Gastroesophageal sphincter (tissue), 4 donors: ENCODE results near the gene ENO2. TPM values are rescaled to one million over a fixed set of nuclear protein-coding genes. Genes with fewer than 3 reads are reported as not detected.
A peak's percentile ranks its signal among the peaks of the same experiment; 100 is the strongest.
"Not testable (repeated sequence)": the region's sequence is repeated elsewhere in the genome, so short reads cannot be mapped to it uniquely, and the experiment has no call there.

Experiments used
- ATAC-seq: fragments of 150-250 bp; one replicate; pipeline ENCODE4 v1.9.1; 2016; ENCODE audit warnings: mild to moderate bottlenecking, moderate library complexity
- H3K27ac ChIP-seq, 4 donors: fragments of 200-600 bp; sonication (generic) in 3 of 4; 1 replicate in 3 of 4; 2 replicates in 1 of 4; pipeline ENCODE4 v1.5.1; 2016 to 2019
- H3K27me3 ChIP-seq: fragments of 200-600 bp; sonication (generic); one replicate; pipeline ENCODE4 v1.5.1; 2019
- H3K36me3 ChIP-seq, 2 donors: fragments of 200-600 bp; sonication (generic); one replicate each; pipeline ENCODE4 v1.5.1; 2019; ENCODE audit warnings: control low read depth in 1 of 2
- H3K4me1 ChIP-seq, 3 donors: fragments of 200-600 bp; sonication (generic); 1 replicate in 2 of 3; 2 replicates in 1 of 3; pipeline ENCODE4 v1.5.1; 2016 to 2019; ENCODE audit warnings: control low read depth in 2 of 3
- H3K4me3 ChIP-seq, 2 donors: fragments of 200-600 bp; sonication (generic); one replicate each; pipeline ENCODE4 v1.5.1; 2019; ENCODE audit warnings: mild to moderate bottlenecking in 1 of 2, moderate library complexity in 1 of 2
- H3K9me3 ChIP-seq, 3 donors: fragments of 200-600 bp; sonication (generic); one replicate each; pipeline ENCODE4 v1.5.1; 2017 to 2019; ENCODE audit warnings: control low read depth in 2 of 3
- CTCF ChIP-seq, 4 experiments: fragments of 200-600 bp in 2 of 4; fragments of 450-650 bp in 2 of 4; sonication (generic) in 1 of 4; IDR thresholded peaks; one replicate each; pipeline ENCODE4 v1.5.1; 2017 to 2019; ENCODE audit warnings: antibody characterized with exemption in 4 of 4, mild to moderate bottlenecking in 2 of 4, moderate library complexity in 2 of 4
- EP300 ChIP-seq: sonication (generic); formaldehyde crosslinking; IDR thresholded peaks from one replicate; pipeline ENCODE4 v1.6.1; 2017; ENCODE audit warnings: antibody characterized with exemption, mild to moderate bottlenecking
- POLR2A ChIP-seq, 2 donors: fragments of 450-650 bp; IDR thresholded peaks; one replicate each; pipeline ENCODE4 v1.6.1; 2017; ENCODE audit warnings: antibody characterized with exemption in 2 of 2, mild to moderate bottlenecking in 2 of 2, moderate library complexity in 1 of 2
- POLR2AphosphoS5 ChIP-seq: sonication (generic); formaldehyde crosslinking; IDR thresholded peaks from one replicate; pipeline ENCODE4 v1.6.1; 2017; ENCODE audit warnings: antibody characterized with exemption
- WGBS, 2 donors: methylation state at CpG; one replicate each; pipeline ENCODE4 v1.1.5; 2018; ENCODE audit warnings: low coverage in 1 of 2; 5-methylcytosine and 5-hydroxymethylcytosine counted together
- total RNA-seq, 4 donors: library from RNA; depleted of rRNA; stranded (reverse); fragments of >200 nt; gene quantifications; one replicate each; pipeline ENCODE4 v1.1.0, GENCODE V29; 2016

The ENO2 gene
- total RNA-seq, 4 donors from 2014 or later = 31.2 to 68.2 (median 43.5) TPM

DNA sequence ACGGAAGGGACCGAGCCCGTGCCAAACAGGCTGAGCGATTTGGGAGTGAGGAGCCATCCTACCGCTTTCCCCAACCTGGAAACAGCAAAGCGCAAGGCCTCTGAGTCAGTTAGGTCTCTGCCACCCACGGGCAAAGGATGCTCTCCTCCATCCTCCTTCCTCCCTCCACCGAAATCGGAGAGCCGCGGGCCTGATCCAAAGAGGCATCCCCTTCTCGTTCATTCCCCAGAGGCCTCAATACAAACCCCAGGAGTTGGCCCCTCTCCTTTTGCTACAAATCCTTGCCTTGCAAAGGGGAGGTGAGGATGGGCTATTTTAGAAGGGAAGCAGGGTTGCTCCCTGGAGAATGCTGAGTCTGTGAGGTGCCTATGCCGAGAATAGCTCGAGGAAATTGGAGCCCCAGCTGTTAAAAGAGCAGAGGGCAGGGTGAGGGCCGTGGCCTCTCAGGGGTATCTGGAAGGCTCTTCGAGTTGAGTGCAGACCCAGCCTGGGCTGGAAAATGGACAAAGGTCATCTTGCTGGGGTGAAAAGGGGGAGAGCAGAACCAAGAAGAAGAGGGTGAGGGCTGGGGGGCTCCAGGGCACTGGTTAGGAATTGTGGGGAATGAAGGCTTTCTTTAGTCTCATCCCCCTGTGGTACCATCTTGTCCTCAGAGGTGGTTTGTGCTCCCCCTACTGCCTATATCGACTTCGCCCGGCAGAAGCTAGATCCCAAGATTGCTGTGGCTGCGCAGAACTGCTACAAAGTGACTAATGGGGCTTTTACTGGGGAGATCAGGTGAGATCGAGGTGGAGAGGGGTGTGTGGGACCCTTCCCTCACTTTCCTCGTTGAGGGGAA lies 46.0 kb upstream of the ENO2 start:
- Histone ChIP-seq H3K27ac (peak overlapping the region; percentile 86 to 99 (median 98)), H3K36me3 (peaks cover 0 to 58% of the 10 kb centered on the region in 2 donors), H3K9me3 (no peaks in the 10 kb centered on the region), H3K4me1 (peaks cover 0 to 58% (median 36%) of the 10 kb centered on the region in 3 donors), H3K27me3 (no peaks in the 10 kb centered on the region), H3K4me3 (peak overlapping the region; percentile 64 to 99)
- WGBS, 2 donors = 5 to 8% methylated on average over 2 to 16 of the region's 22 CpGs
- TF ChIP-seq POLR2A (IDR thresholded peaks at IDR 0.05) = no peak
- no peak for TF ChIP-seq EP300
- TF ChIP-seq CTCF (IDR thresholded peaks at IDR 0.05) = no peak
- no peak for TF ChIP-seq POLR2AphosphoS5
- no peak for ATAC-seq

- 17 to 22% methylated on average over 8 to 9 of the region's 12 CpGs for WGBS, 2 donors
- peak overlapping the region in 3 of 4 donors; percentile 98 to 99 (median 98) for H3K27ac ChIP-seq
- H3K9me3 ChIP-seq = no peaks in the 10 kb centered on the region
- peaks cover 0 to 67% (median 36%) of the 10 kb centered on the region in 3 donors for H3K4me1 ChIP-seq
- H3K27me3 ChIP-seq = no peaks in the 10 kb centered on the region
- ATAC-seq = no peak
- peaks cover 0 to 49% of the 10 kb centered on the region in 2 donors for H3K36me3 ChIP-seq
- TF ChIP-seq CTCF (IDR thresholded peaks at IDR 0.05) (peak in 3 of 4 experiments; percentile 85 to 96 (median 92)), POLR2A (IDR thresholded peaks at IDR 0.05) (no peak), POLR2AphosphoS5 (peak; percentile 7), EP300 (no peak)
- peak overlapping the region in 1 of 2 donors; percentile 99 for H3K4me3 ChIP-seq
Observed at GRCh38 chr12:6869049-6870021, 45.0 kb upstream of the ENO2 start.

GRCh38 chr12:6870304-6870703 lies 44.1 kb upstream of the ENO2 start:
- 17% methylated on average over 1 of the region's 4 CpGs; no CpG with 5 or more reads in 1 of the 2 donors for WGBS, 2 donors
- H3K4me3 ChIP-seq, H3K27me3 ChIP-seq, H3K9me3 ChIP-seq, ATAC-seq: not testable (repeated sequence)
- Histone ChIP-seq H3K4me1 (peaks cover 0 to 71% (median 36%) of the 10 kb centered on the region in 3 donors), H3K36me3 (peaks cover 0 to 40% of the 10 kb centered on the region in 2 donors), H3K27ac (peak overlapping the region in 3 of 4 donors; percentile 9 to 98 (median 85))

DNA sequence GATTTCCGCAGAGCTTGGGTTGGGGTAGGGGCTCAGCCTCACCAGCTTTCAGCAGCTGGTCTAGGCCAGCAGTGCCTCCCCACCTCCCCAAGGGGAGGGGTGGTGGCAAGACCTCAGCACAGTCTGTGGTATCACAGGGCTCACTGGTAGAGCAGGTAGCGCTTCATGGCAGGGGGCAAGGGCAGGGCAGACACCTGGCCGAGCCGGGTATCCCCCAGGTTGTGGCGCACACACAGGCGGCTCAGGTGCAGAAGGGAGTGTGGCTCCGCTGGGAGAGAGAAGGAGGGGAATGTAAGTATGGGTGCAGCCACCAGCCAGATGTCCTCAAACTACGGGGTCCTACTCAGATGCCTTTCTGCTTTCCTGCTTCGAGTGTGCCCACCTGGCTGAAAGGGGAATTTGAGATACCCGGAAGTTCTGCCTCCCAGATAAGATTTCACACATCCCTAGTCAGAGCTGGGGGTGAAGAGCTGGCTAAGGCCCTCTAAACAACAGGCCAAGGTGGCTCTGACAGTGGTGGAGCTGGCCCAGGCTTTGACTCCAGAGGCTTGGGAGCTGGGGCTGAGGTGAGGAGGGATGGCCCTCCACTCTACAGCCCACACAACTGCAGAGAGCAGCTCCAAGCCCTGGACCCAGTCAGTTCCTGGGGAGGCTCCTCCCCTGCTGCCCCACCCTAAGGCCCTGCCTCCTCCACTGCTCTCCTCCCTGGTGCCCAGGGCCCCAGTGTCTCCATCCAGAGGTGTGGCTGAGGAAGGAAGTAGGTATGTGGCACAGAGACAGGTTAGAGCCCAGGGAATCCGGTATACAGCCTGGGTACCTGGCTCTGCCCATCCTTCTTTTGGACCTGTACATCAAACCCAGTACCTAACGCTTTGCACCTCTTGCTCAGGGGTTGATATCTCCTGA lies 43.1 kb upstream of the ENO2 start:
- Histone ChIP-seq H3K27ac (peak overlapping the region in 3 of 4 donors; percentile 85 to 94 (median 89)), H3K9me3 (no peaks in the 10 kb centered on the region), H3K4me3 (peak overlapping the region in 1 of 2 donors; percentile 84), H3K4me1 (peaks cover 0 to 70% (median 36%) of the 10 kb centered on the region in 3 donors), H3K27me3 (no peaks in the 10 kb centered on the region), H3K36me3 (peaks cover 0 to 35% of the 10 kb centered on the region in 2 donors)
- no peak for ATAC-seq
- TF ChIP-seq EP300 = no peak
- no peak for TF ChIP-seq POLR2AphosphoS5
- no peak for TF ChIP-seq POLR2A (IDR thresholded peaks at IDR 0.05)
- no peak for TF ChIP-seq CTCF (IDR thresholded peaks at IDR 0.05)
- 46% methylated on average over 2 of the region's 12 CpGs; no CpG with 5 or more reads in 1 of the 2 donors for WGBS, 2 donors
